ENCODE measurements around the gene IL31.
"Not testable (repeated sequence)": the region's sequence is repeated elsewhere in the genome, so short reads cannot be mapped to it uniquely, and the experiment has no call there.

IL31 gene

GRCh38 chr12:122183588-122183940 is 9.5 kb upstream of the IL31 start:
- Histone ChIP-seq H3F3A (ENCODE audit: insufficient read depth, low read length) (no peaks in the 10 kb centered on the region), H3K79me2 (ENCODE audit: low read length) (no peaks in the 10 kb centered on the region), H3K4me2 (ENCODE audit: low read depth, low read length) (no peak overlapping the region), H3K9me2 (replicated peaks; ENCODE audit: insufficient read depth, low read length) (no peaks in the 10 kb centered on the region), H3K36me3 (replicated peaks; ENCODE audit: insufficient read depth, low read length) (no peaks in the 10 kb centered on the region), H3K4me3 (ENCODE audit: low read length) (no peak overlapping the region), H3K4me1 (ENCODE audit: low read length) (no peaks in the 10 kb centered on the region), H2AFZ (ENCODE audit: low read length) (no peak overlapping the region), H3K27me3 (replicated peaks; ENCODE audit: insufficient read depth, low read length) (no peaks in the 10 kb centered on the region), H3K27ac (ENCODE audit: low read length) (no peak overlapping the region), H3K9me3 (replicated peaks; ENCODE audit: insufficient read depth, low read length) (no peaks in the 10 kb centered on the region), H4K20me1 (ENCODE audit: insufficient read depth, low read length) (no peaks in the 10 kb centered on the region), H3K9ac (ENCODE audit: low read length) (no peak overlapping the region)
- no peak for DNase-seq
- TF ChIP-seq, protein P1, sequence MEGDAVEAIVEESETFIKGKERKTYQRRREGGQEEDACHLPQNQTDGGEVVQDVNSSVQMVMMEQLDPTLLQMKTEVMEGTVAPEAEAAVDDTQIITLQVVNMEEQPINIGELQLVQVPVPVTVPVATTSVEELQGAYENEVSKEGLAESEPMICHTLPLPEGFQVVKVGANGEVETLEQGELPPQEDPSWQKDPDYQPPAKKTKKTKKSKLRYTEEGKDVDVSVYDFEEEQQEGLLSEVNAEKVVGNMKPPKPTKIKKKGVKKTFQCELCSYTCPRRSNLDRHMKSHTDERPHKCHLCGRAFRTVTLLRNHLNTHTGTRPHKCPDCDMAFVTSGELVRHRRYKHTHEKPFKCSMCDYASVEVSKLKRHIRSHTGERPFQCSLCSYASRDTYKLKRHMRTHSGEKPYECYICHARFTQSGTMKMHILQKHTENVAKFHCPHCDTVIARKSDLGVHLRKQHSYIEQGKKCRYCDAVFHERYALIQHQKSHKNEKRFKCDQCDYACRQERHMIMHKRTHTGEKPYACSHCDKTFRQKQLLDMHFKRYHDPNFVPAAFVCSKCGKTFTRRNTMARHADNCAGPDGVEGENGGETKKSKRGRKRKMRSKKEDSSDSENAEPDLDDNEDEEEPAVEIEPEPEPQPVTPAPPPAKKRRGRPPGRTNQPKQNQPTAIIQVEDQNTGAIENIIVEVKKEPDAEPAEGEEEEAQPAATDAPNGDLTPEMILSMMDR (IDR thresholded peaks at IDR 0.05; ENCODE audit: low read length), result no peak

DNA sequence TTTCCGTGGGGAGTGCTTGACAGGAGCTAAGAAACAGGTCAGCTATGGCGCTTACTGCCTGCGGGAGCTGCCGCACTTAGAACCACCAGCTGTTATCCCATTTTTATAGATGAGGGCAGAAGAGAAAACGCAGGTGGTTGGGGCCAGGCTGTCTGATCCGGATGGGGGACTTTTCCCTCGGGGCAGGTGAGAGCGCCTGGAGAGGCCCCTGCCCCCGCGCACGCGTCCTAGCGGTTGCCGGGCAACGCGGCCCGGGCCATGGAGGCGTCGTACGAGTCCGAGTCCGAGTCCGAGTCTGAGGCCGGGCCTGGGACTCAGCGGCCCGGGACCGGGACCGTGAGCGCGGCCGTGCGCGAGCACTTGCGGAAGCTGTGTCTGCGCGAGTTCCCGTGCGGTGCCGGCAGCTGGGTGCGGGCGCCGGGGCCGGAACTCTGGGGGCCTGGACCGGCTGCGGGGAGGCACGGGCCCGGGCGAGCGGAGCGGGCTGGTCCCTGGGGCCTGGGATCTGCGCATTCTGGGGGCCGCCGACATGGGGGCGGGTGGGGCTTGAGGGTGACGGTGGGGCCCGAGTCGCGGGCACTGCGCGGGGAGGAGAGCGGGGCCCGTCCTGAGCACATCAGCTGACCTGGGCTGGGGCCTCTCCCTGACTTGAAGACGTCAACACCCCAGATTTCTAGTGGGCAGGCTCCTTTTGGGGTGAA is 9.0 kb upstream of the IL31 start, which contains the start of gene LRRC43:
Gene LRRC43 (plus strand): TSS at position 237 of the 701 bp plus-strand sequence. CDS start 22 bp downstream, at position 259.
- Histone ChIP-seq H3K9me3 (replicated peaks; ENCODE audit: insufficient read depth, low read length) (no peaks in the 10 kb centered on the region), H3K9ac (ENCODE audit: low read length) (no peak within 1 kb of the TSS), H3K27ac (ENCODE audit: low read length) (no peak within 1 kb of the TSS), H3K4me2 (ENCODE audit: low read depth, low read length) (no peak within 1 kb of the TSS; the same call in 1 of the 2 replicates), H3K4me1 (ENCODE audit: low read length) (no peaks in the 10 kb centered on the region), H3K9me2 (replicated peaks; ENCODE audit: insufficient read depth, low read length) (no peaks in the 10 kb centered on the region), H2AFZ (ENCODE audit: low read length) (no peak within 1 kb of the TSS), H3K79me2 (ENCODE audit: low read length) (no peaks in the 10 kb centered on the region), H3K36me3 (replicated peaks; ENCODE audit: insufficient read depth, low read length) (no peaks in the 10 kb centered on the region), H3K27me3 (replicated peaks; ENCODE audit: insufficient read depth, low read length) (no peaks in the 10 kb centered on the region), H3K4me3 (ENCODE audit: low read length) (peak within 1 kb of the TSS; percentile 22; the same call in 1 of the 2 replicates), H3F3A (ENCODE audit: insufficient read depth, low read length) (no peaks in the 10 kb centered on the region), H4K20me1 (ENCODE audit: insufficient read depth, low read length) (no peaks in the 10 kb centered on the region)
- TF ChIP-seq EZH2phosphoT487 (IDR thresholded peaks at IDR 0.05; ENCODE audit: low read length), result no peak
- TF ChIP-seq EZH2 (optimal IDR thresholded peaks at IDR 0.05; ENCODE audit: low read depth, low read length), result no peak
- TF ChIP-seq, protein P1 (IDR thresholded peaks at IDR 0.05; ENCODE audit: low read length), result no peak
- DNase-seq, result no peak

GRCh38 chr12:122176473-122176872 is 2.5 kb upstream of the IL31 start:
- H4K20me1 ChIP-seq (ENCODE audit: insufficient read depth, low read length); H3F3A ChIP-seq (ENCODE audit: insufficient read depth, low read length); H3K79me2 ChIP-seq (ENCODE audit: low read length); H3K9me3 ChIP-seq (replicated peaks; ENCODE audit: insufficient read depth, low read length); H2AFZ ChIP-seq (ENCODE audit: low read length); DNase-seq; H3K27me3 ChIP-seq (replicated peaks; ENCODE audit: insufficient read depth, low read length); H3K4me2 ChIP-seq (ENCODE audit: low read depth, low read length); H3K4me1 ChIP-seq (ENCODE audit: low read length); H3K9ac ChIP-seq (ENCODE audit: low read length); H3K4me3 ChIP-seq (ENCODE audit: low read length); H3K9me2 ChIP-seq (replicated peaks; ENCODE audit: insufficient read depth, low read length); H3K36me3 ChIP-seq (replicated peaks; ENCODE audit: insufficient read depth, low read length); H3K27ac ChIP-seq (ENCODE audit: low read length): not testable (repeated sequence)

GRCh38 chr12:122172262-122172939 is 1.6 kb downstream of the IL31 start:
- no peak overlapping the region for H3K4me2 ChIP-seq (ENCODE audit: low read depth, low read length)
- H3K36me3 ChIP-seq (replicated peaks; ENCODE audit: insufficient read depth, low read length), result no peaks in the 10 kb centered on the region
- H3K27ac ChIP-seq (ENCODE audit: low read length), result no peak overlapping the region
- TF ChIP-seq, protein P1 (IDR thresholded peaks at IDR 0.05; ENCODE audit: low read length), result no peak
- TF ChIP-seq EZH2 (optimal IDR thresholded peaks at IDR 0.05; ENCODE audit: low read depth, low read length), result no peak
- TF ChIP-seq EZH2phosphoT487 (IDR thresholded peaks at IDR 0.05; ENCODE audit: low read length), result no peak
- H2AFZ ChIP-seq (ENCODE audit: low read length), result no peak overlapping the region
- DNase-seq, result no peak
- H3F3A ChIP-seq (ENCODE audit: insufficient read depth, low read length), result no peaks in the 10 kb centered on the region
- no peaks in the 10 kb centered on the region for H3K79me2 ChIP-seq (ENCODE audit: low read length)
- H3K9me3 ChIP-seq (replicated peaks; ENCODE audit: insufficient read depth, low read length), result no peaks in the 10 kb centered on the region
- H3K27me3 ChIP-seq (replicated peaks; ENCODE audit: insufficient read depth, low read length), result no peaks in the 10 kb centered on the region
- H3K4me1 ChIP-seq (ENCODE audit: low read length), result no peaks in the 10 kb centered on the region
- no peak overlapping the region for H3K4me3 ChIP-seq (ENCODE audit: low read length)
- H3K9ac ChIP-seq (ENCODE audit: low read length), result no peak overlapping the region
- H4K20me1 ChIP-seq (ENCODE audit: insufficient read depth, low read length), result no peaks in the 10 kb centered on the region
- H3K9me2 ChIP-seq (replicated peaks; ENCODE audit: insufficient read depth, low read length), result no peaks in the 10 kb centered on the region
